Subcutaneous abdominal adipose tissue (tissue), 5 donors: ENCODE results near the gene TUFM.

ENCODE experiments used
- H3K27ac ChIP-seq: one replicate; pipeline ENCODE4 v1.7.0; 2013; ENCODE audit warnings: low read depth, mild to moderate bottlenecking, inconsistent platforms, low read length, moderate library complexity
- H3K27me3 ChIP-seq, 5 donors: one replicate each; pipeline ENCODE4 v1.7.0; 2013; ENCODE audit warnings: low read length in 5 of 5, inconsistent platforms in 1 of 5; ENCODE audit not compliant: control insufficient read depth in 5 of 5, insufficient read depth in 4 of 5
- H3K36me3 ChIP-seq, 5 donors: one replicate each; pipeline ENCODE4 v1.7.0; 2013; ENCODE audit warnings: low read length in 5 of 5; ENCODE audit not compliant: control insufficient read depth in 5 of 5, insufficient read depth in 5 of 5
- H3K4me1 ChIP-seq, 5 donors: one replicate each; pipeline ENCODE4 v1.7.0; 2013; ENCODE audit warnings: low read length in 5 of 5, mild to moderate bottlenecking in 3 of 5, moderate library complexity in 1 of 5; ENCODE audit not compliant: control insufficient read depth in 5 of 5, insufficient read depth in 5 of 5
- H3K4me3 ChIP-seq, 5 donors: one replicate each; pipeline ENCODE4 v1.7.0; 2013; ENCODE audit warnings: low read length in 5 of 5, low read depth in 1 of 5
- H3K9ac ChIP-seq, 5 donors: one replicate each; pipeline ENCODE4 v1.7.0; 2013; ENCODE audit warnings: low read length in 5 of 5, mild to moderate bottlenecking in 4 of 5, moderate library complexity in 3 of 5
- H3K9me3 ChIP-seq, 5 donors: one replicate each; pipeline ENCODE4 v1.7.0; 2013; ENCODE audit warnings: low read length in 5 of 5; ENCODE audit not compliant: control insufficient read depth in 5 of 5
- donor health status: healthy.
- donor health status: healthy.
- donor health status: healthy.
- donor health status: healthy.
- donor health status: healthy.

The TUFM gene

GRCh38 chr16:28842696-28843095 is 3.5 kb downstream of the TUFM start:
- Histone ChIP-seq H3K27ac (no peak overlapping the region), H3K9ac (no peak overlapping the region), H3K9me3 (no peaks in the 10 kb centered on the region), H3K4me1 (peaks cover 6 to 37% (median 32%) of the 10 kb centered on the region in 5 donors), H3K4me3 (no peak overlapping the region), H3K36me3 (peaks cover 0 to 43% (median 39%) of the 10 kb centered on the region in 5 donors), H3K27me3 (no peaks in the 10 kb centered on the region)

- no peaks in the 10 kb centered on the region for H3K9me3 ChIP-seq
- peaks cover under 1 to 15% (median 11%) of the 10 kb centered on the region in 5 donors for H3K4me1 ChIP-seq
- H3K36me3 ChIP-seq: peaks cover 0 to 68% (median 64%) of the 10 kb centered on the region in 5 donors
- H3K9ac ChIP-seq: peak overlapping the region in 1 of 5 donors; percentile 37
- no peak overlapping the region for H3K4me3 ChIP-seq
- no peaks in the 10 kb centered on the region for H3K27me3 ChIP-seq
- peak overlapping the region; percentile 23 for H3K27ac ChIP-seq
These were observed 6.2 kb downstream of the TUFM start for GRCh38 chr16:28839899-28840298.

GRCh38 chr16:28839004-28839639 is 7.0 kb downstream of the TUFM start:
- Histone ChIP-seq H3K9ac (no peak overlapping the region), H3K4me1 (peaks cover 0 to 12% (median 8%) of the 10 kb centered on the region in 5 donors), H3K4me3 (no peak overlapping the region), H3K27me3 (no peaks in the 10 kb centered on the region), H3K9me3 (no peaks in the 10 kb centered on the region), H3K36me3 (peaks cover 0 to 68% (median 64%) of the 10 kb centered on the region in 5 donors), H3K27ac (no peak overlapping the region)

- H3K36me3 ChIP-seq: peaks cover 3 to 68% (median 64%) of the 10 kb centered on the region in 5 donors
These were observed 7.6 kb downstream of the TUFM start for GRCh38 chr16:28838558-28838918.

GRCh38 chr16:28837672-28838557 is 8.2 kb downstream of the TUFM start:
- Histone ChIP-seq H3K36me3 (peaks cover 4 to 68% (median 64%) of the 10 kb centered on the region in 5 donors), H3K27ac (no peak overlapping the region)

More at GRCh38 chr16:28838558-28838918, 7.6 kb downstream of the TUFM start:
- H3K27ac ChIP-seq: no peak overlapping the region
- no peak overlapping the region for H3K9ac ChIP-seq
- no peaks in the 10 kb centered on the region for H3K9me3 ChIP-seq
- H3K4me3 ChIP-seq: no peak overlapping the region
- no peaks in the 10 kb centered on the region for H3K27me3 ChIP-seq
- H3K4me1 ChIP-seq: peaks cover 0 to 12% (median 8%) of the 10 kb centered on the region in 5 donors

GRCh38 chr16:28836761-28837064 is 9.4 kb downstream of the TUFM start:
- Histone ChIP-seq H3K4me1 (peaks cover 0 to 12% (median 8%) of the 10 kb centered on the region in 5 donors), H3K36me3 (peaks cover 13 to 68% (median 64%) of the 10 kb centered on the region in 5 donors), H3K4me3 (no peak overlapping the region)

More at GRCh38 chr16:28837672-28838557, 8.2 kb downstream of the TUFM start:
- Histone ChIP-seq H3K4me1 (peaks cover 0 to 12% (median 8%) of the 10 kb centered on the region in 5 donors), H3K9ac (no peak overlapping the region), H3K27me3 (no peaks in the 10 kb centered on the region), H3K9me3 (no peaks in the 10 kb centered on the region), H3K4me3 (no peak overlapping the region)

GRCh38 chr16:28835864-28836760 is 10.0 kb downstream of the TUFM start:
- H3K9me3 ChIP-seq: no peaks in the 10 kb centered on the region
- H3K27me3 ChIP-seq: no peaks in the 10 kb centered on the region
- H3K4me3 ChIP-seq: no peak overlapping the region
- H3K4me1 ChIP-seq: peaks cover 0 to 12% (median 8%) of the 10 kb centered on the region in 5 donors
- peaks cover 13 to 74% (median 70%) of the 10 kb centered on the region in 5 donors for H3K36me3 ChIP-seq
- no peak overlapping the region for H3K27ac ChIP-seq
- no peak overlapping the region for H3K9ac ChIP-seq

More at GRCh38 chr16:28836761-28837064, 9.4 kb downstream of the TUFM start:
- Histone ChIP-seq H3K27ac (no peak overlapping the region), H3K9ac (no peak overlapping the region), H3K27me3 (no peaks in the 10 kb centered on the region), H3K9me3 (no peaks in the 10 kb centered on the region)

- Histone ChIP-seq H3K27me3 (no peaks in the 10 kb centered on the region), H3K4me1 (peaks cover 0 to 15% (median 8%) of the 10 kb centered on the region in 5 donors), H3K9ac (no peak overlapping the region), H3K27ac (no peak overlapping the region), H3K4me3 (no peak overlapping the region), H3K9me3 (no peaks in the 10 kb centered on the region), H3K36me3 (peaks cover 13 to 83% (median 79%) of the 10 kb centered on the region in 5 donors)
These were observed 11.0 kb downstream of the TUFM start for GRCh38 chr16:28834873-28835863.

- H3K4me3 ChIP-seq: no peak overlapping the region
- no peaks in the 10 kb centered on the region for H3K9me3 ChIP-seq
- no peak overlapping the region for H3K9ac ChIP-seq
- H3K4me1 ChIP-seq: peaks cover 0 to 7% (median 0%) of the 10 kb centered on the region in 5 donors
- no peaks in the 10 kb centered on the region for H3K27me3 ChIP-seq
- H3K36me3 ChIP-seq: peaks cover 13 to 91% (median 88%) of the 10 kb centered on the region in 5 donors
- H3K27ac ChIP-seq: no peak overlapping the region
These were observed 11.8 kb downstream of the TUFM start for GRCh38 chr16:28834349-28834748.
